NB4 (cell line): ENCODE data around the gene STARD10.

Experiments
- DNase-seq: peaks from one replicate; pipeline ENCODE4 v3.0.0; 2010; ENCODE audit warnings: low read depth
- H3K4me3 ChIP-seq: one replicate; pipeline ENCODE4 v1.5.1; 2011; ENCODE audit warnings: mild to moderate bottlenecking, low read depth, low read length, moderate library complexity
- CTCF ChIP-seq: IDR thresholded peaks from one replicate; pipeline ENCODE4 v1.5.1; 2012; ENCODE audit warnings: low read depth, low read length
- MAX ChIP-seq: IDR thresholded peaks from 2 replicates; pipeline ENCODE4 v1.6.1; 2011; ENCODE audit warnings: low read depth, low read length
- MYC ChIP-seq: IDR thresholded peaks from 2 replicates; pipeline ENCODE4 v1.6.1; 2011; ENCODE audit warnings: low read depth, low read length
- POLR2A ChIP-seq: IDR thresholded peaks from 2 replicates; pipeline ENCODE4 v1.6.1; 2011; ENCODE audit warnings: mild to moderate bottlenecking; ENCODE audit not compliant: insufficient read length; ENCODE audit errors: extremely low read depth

STARD10 gene

GRCh38 chr11:72750086-72750485 lies 43.8 kb downstream of the STARD10 start:
- no peak overlapping the region for H3K4me3 ChIP-seq
- TF ChIP-seq POLR2A, result no peak
- no peak for DNase-seq

- DNase-seq, result no peak
- H3K4me3 ChIP-seq, result no peak overlapping the region
- TF ChIP-seq POLR2A, result no peak
- no peak for TF ChIP-seq CTCF
- TF ChIP-seq MAX, result no peak
- TF ChIP-seq MYC, result no peak
These were observed 46.5 kb downstream of the STARD10 start for GRCh38 chr11:72747289-72747855.

- TF ChIP-seq MYC (no peak), CTCF (no peak), MAX (no peak), POLR2A (no peak)
- DNase-seq, result no peak
- no peak overlapping the region for H3K4me3 ChIP-seq
These were observed 47.0 kb downstream of the STARD10 start for GRCh38 chr11:72746821-72747220.

- no peak overlapping the region for H3K4me3 ChIP-seq
- no peak for DNase-seq
- TF ChIP-seq MAX (no peak), CTCF (no peak), POLR2A (no peak), MYC (no peak)
These were observed 47.8 kb downstream of the STARD10 start for GRCh38 chr11:72745925-72746550.

- DNase-seq, result no peak
- TF ChIP-seq MYC (no peak), POLR2A (no peak), CTCF (no peak), MAX (no peak)
- no peak overlapping the region for H3K4me3 ChIP-seq
These were observed 48.3 kb downstream of the STARD10 start for GRCh38 chr11:72745511-72745910.

GRCh38 chr11:72744474-72744873 lies 49.4 kb downstream of the STARD10 start:
- DNase-seq, result no peak
- no peak overlapping the region for H3K4me3 ChIP-seq
- no peak for TF ChIP-seq POLR2A
- no peak for TF ChIP-seq CTCF
